GM23338 (cell line): ENCODE data around the gene ARHGAP10. TPM values are rescaled to one million over a fixed set of nuclear protein-coding genes. Genes with fewer than 3 reads are reported as not detected.

ENCODE experiments used
- ATAC-seq: fragments of 200-7000 bp; cut with Tn5 transposase; 3 replicates; pipeline ENCODE4 v1.9.1; 2020
- DNase-seq: peaks from one replicate; pipeline ENCODE4 v3.0.0-alpha.2; 2015; ENCODE audit warnings: low spot score
- H2AFZ ChIP-seq: fragments of 200-600 bp; sonication (generic); 2 replicates; pipeline ENCODE4 v1.8.0; 2016; ENCODE audit warnings: antibody characterized with exemption, mild to moderate bottlenecking, moderate library complexity
- H3F3A ChIP-seq: fragments of 200-600 bp; sonication (generic); replicated peaks from 2 replicates; pipeline ENCODE4 v1.8.0; 2017; ENCODE audit warnings: antibody characterized with exemption, mixed run types, low read depth
- H3K27ac ChIP-seq: fragments of 200-600 bp; sonication (generic); 2 replicates; pipeline ENCODE4 v1.6.1; 2016; ENCODE audit warnings: low read depth
- H3K27me3 ChIP-seq: fragments of 200-600 bp; sonication (generic); 2 replicates; pipeline ENCODE4 v1.8.0; 2016; ENCODE audit warnings: mild to moderate bottlenecking, mixed run types, moderate library complexity; ENCODE audit not compliant: insufficient read depth
- H3K36me3 ChIP-seq: fragments of 200-600 bp; sonication (generic); 2 replicates; pipeline ENCODE4 v1.8.0; 2016; ENCODE audit warnings: mild to moderate bottlenecking; ENCODE audit not compliant: insufficient read depth
- H3K4me1 ChIP-seq: fragments of 200-600 bp; sonication (generic); 2 replicates; pipeline ENCODE4 v1.8.0; 2016; ENCODE audit warnings: mild to moderate bottlenecking, moderate library complexity; ENCODE audit not compliant: insufficient read depth
- H3K4me2 ChIP-seq: fragments of 200-600 bp; sonication (generic); 2 replicates; pipeline ENCODE4 v1.7.1; 2017; ENCODE audit warnings: mixed run types
- H3K4me3 ChIP-seq: fragments of 200-600 bp; sonication (generic); 2 replicates; pipeline ENCODE4 v1.6.1; 2016; ENCODE audit warnings: mixed run types
- H3K79me2 ChIP-seq: fragments of 200-600 bp; sonication (generic); replicated peaks from 2 replicates; pipeline ENCODE4 v1.8.0; 2017; ENCODE audit warnings: mild to moderate bottlenecking; ENCODE audit not compliant: insufficient read depth
- H3K9me2 ChIP-seq: fragments of 200-600 bp; sonication (generic); 2 replicates; pipeline ENCODE4 v1.8.0; 2017; ENCODE audit not compliant: insufficient read depth
- H4K20me1 ChIP-seq: fragments of 200-600 bp; sonication (generic); replicated peaks from 2 replicates; pipeline ENCODE4 v1.8.0; 2017; ENCODE audit warnings: mild to moderate bottlenecking; ENCODE audit not compliant: insufficient read depth
- H3K27ac Mint-ChIP-seq: 2 replicates; pipeline ENCODE4 v1.8.0; 2020; ENCODE audit warnings: inconsistent platforms, mild to moderate bottlenecking, moderate library complexity, mixed read lengths
- H3K27me3 Mint-ChIP-seq: 3 replicates; pipeline ENCODE4 v1.8.0; 2022; ENCODE audit warnings: low read depth, mild to moderate bottlenecking, moderate library complexity, mixed read lengths, inconsistent platforms; ENCODE audit not compliant: insufficient read depth, poor library complexity
- H3K36me3 Mint-ChIP-seq: 3 replicates; pipeline ENCODE4 v1.8.0; 2021; ENCODE audit warnings: low read depth, mild to moderate bottlenecking, inconsistent platforms, moderate library complexity, mixed read lengths
- H3K4me1 Mint-ChIP-seq: 3 replicates; pipeline ENCODE4 v1.8.0; 2020; ENCODE audit warnings: mild to moderate bottlenecking, inconsistent platforms, mixed read lengths
- H3K4me3 Mint-ChIP-seq: 3 replicates; pipeline ENCODE4 v1.8.0; 2021; ENCODE audit warnings: moderate library complexity, mild to moderate bottlenecking, inconsistent platforms, mixed read lengths
- H3K9me3 Mint-ChIP-seq: 3 replicates; pipeline ENCODE4 v1.8.0; 2020; ENCODE audit warnings: moderate library complexity, mild to moderate bottlenecking, inconsistent platforms, mixed read lengths
- EZH2phosphoT487 ChIP-seq: fragments of 200-600 bp; sonication (generic); IDR thresholded peaks from one replicate; pipeline ENCODE4 v1.8.1; 2018; ENCODE audit warnings: antibody characterized with exemption; ENCODE audit not compliant: unreplicated experiment
- JUNB ChIP-seq: IDR thresholded peaks from one replicate; pipeline ENCODE4 v1.6.1; 2016; ENCODE audit warnings: antibody characterized with exemption; ENCODE audit not compliant: unreplicated experiment
- NANOG ChIP-seq: IDR thresholded peaks from 2 replicates; pipeline ENCODE4 v1.6.1; 2016; ENCODE audit warnings: antibody characterized with exemption, borderline replicate concordance
- STAT1 ChIP-seq: IDR thresholded peaks from one replicate; pipeline ENCODE4 v1.6.1; 2016; ENCODE audit warnings: antibody characterized with exemption; ENCODE audit not compliant: unreplicated experiment
- ZNF331 ChIP-seq: fragments of 250-450 bp; sonication (Bioruptor Pico); IDR thresholded peaks from 2 replicates; pipeline ENCODE4 v1.5.0; 2020; ENCODE audit warnings: low read depth, mild to moderate bottlenecking, moderate library complexity
- microRNA-seq: library from miRNA; unstranded; fragments of <30 nt; microRNA quantifications from one replicate; pipeline ENCODE4, GENCODE V29; 2017
- polyA plus RNA-seq: library from polyadenylated mRNA; unstranded; fragments of >200 nt; fragmentation: Nextera tagmentation; extraction: Ambion mirVana; gene quantifications from 2 replicates; pipeline ENCODE4 v1.2.1, GENCODE V29; 2016
- small RNA-seq: library from RNA; depleted of rRNA; stranded (forward); fragments of <200 nt; gene quantifications from one replicate; pipeline ENCODE3, GENCODE V24; 2014; ENCODE audit warnings: low replicate concordance
- total RNA-seq: library from RNA; depleted of rRNA; stranded (reverse); fragments of >200 nt; shearing (Covaris generic); gene quantifications from 2 replicates; pipeline ENCODE4 v1.2.3, GENCODE V29; 2014; rRNA removed
- TF ChIP-seq, protein P1 (sequence below): fragments of 250-450 bp; sonication (Bioruptor Pico); IDR thresholded peaks from 2 replicates; pipeline ENCODE4 v1.5.0; 2020; ENCODE audit warnings: mild to moderate bottlenecking, moderate library complexity

Gene ARHGAP10
- total and polyA plus RNA-seq, 2 experiments from 2014 or later, result 5.1 to 6.3 TPM

DNA sequence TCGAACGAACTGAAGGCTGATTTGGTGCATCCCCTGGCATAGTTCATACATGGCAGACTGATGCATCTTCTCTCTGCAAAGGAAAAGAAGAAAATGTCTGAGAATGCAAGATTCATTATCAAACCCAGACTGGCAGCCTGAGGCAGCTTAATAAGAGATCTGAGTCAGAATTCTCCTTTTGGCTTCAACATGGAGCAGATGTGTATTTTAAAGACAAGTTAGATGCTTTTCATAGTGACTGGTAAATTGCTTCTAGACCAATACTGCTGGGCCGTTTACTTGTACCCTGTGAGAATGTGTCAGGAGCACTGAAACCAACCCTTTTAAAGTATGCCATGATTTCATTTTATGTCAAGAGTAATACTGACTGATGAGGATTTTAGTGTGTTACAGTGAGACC lies 388.3 kb downstream of the ARHGAP10 start:
- TF ChIP-seq JUNB (no peak), EZH2phosphoT487 (no peak), STAT1 (no peak), ZNF331 (CRISPR knock-in tag) (no peak), NANOG (no peak)
- TF ChIP-seq, protein P1, sequence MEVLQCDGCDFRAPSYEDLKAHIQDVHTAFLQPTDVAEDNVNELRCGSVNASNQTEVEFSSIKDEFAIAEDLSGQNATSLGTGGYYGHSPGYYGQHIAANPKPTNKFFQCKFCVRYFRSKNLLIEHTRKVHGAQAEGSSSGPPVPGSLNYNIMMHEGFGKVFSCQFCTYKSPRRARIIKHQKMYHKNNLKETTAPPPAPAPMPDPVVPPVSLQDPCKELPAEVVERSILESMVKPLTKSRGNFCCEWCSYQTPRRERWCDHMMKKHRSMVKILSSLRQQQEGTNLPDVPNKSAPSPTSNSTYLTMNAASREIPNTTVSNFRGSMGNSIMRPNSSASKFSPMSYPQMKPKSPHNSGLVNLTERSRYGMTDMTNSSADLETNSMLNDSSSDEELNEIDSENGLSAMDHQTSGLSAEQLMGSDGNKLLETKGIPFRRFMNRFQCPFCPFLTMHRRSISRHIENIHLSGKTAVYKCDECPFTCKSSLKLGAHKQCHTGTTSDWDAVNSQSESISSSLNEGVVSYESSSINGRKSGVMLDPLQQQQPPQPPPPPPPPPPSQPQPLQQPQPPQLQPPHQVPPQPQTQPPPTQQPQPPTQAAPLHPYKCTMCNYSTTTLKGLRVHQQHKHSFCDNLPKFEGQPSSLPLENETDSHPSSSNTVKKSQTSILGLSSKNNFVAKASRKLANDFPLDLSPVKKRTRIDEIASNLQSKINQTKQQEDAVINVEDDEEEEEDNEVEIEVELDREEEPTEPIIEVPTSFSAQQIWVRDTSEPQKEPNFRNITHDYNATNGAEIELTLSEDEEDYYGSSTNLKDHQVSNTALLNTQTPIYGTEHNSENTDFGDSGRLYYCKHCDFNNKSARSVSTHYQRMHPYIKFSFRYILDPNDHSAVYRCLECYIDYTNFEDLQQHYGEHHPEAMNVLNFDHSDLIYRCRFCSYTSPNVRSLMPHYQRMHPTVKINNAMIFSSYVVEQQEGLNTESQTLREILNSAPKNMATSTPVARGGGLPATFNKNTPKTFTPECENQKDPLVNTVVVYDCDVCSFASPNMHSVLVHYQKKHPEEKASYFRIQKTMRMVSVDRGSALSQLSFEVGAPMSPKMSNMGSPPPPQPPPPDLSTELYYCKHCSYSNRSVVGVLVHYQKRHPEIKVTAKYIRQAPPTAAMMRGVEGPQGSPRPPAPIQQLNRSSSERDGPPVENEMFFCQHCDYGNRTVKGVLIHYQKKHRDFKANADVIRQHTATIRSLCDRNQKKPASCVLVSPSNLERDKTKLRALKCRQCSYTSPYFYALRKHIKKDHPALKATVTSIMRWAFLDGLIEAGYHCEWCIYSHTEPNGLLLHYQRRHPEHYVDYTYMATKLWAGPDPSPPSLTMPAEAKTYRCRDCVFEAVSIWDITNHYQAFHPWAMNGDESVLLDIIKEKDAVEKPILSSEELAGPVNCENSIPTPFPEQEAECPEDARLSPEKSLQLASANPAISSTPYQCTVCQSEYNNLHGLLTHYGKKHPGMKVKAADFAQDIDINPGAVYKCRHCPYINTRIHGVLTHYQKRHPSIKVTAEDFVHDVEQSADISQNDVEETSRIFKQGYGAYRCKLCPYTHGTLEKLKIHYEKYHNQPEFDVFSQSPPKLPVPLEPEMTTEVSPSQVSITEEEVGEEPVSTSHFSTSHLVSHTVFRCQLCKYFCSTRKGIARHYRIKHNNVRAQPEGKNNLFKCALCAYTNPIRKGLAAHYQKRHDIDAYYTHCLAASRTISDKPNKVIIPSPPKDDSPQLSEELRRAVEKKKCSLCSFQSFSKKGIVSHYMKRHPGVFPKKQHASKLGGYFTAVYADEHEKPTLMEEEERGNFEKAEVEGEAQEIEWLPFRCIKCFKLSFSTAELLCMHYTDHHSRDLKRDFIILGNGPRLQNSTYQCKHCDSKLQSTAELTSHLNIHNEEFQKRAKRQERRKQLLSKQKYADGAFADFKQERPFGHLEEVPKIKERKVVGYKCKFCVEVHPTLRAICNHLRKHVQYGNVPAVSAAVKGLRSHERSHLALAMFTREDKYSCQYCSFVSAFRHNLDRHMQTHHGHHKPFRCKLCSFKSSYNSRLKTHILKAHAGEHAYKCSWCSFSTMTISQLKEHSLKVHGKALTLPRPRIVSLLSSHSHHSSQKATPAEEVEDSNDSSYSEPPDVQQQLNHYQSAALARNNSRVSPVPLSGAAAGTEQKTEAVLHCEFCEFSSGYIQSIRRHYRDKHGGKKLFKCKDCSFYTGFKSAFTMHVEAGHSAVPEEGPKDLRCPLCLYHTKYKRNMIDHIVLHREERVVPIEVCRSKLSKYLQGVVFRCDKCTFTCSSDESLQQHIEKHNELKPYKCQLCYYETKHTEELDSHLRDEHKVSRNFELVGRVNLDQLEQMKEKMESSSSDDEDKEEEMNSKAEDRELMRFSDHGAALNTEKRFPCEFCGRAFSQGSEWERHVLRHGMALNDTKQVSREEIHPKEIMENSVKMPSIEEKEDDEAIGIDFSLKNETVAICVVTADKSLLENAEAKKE (CRISPR knock-in tag), result no peak
- no peaks in the 10 kb centered on the region for H3K27me3 ChIP-seq
- Mint-ChIP-seq H3K27me3 (no peaks in the 10 kb centered on the region), H3K36me3 (peaks cover 17% of the 10 kb centered on the region), H3K4me3 (no peak overlapping the region), H3K9me3 (peaks cover 35% of the 10 kb centered on the region), H3K4me1 (peaks cover 11% of the 10 kb centered on the region), H3K27ac (no peak overlapping the region)
- ATAC-seq (no peak), DNase-seq (no peak)
- 0 out of 2 replicates have a peak, but pooled peaks cover 4% of the 10 kb centered on the region for H3K9me2 ChIP-seq
- no peak overlapping the region for H3K4me2 ChIP-seq
- no peaks in the 10 kb centered on the region for H4K20me1 ChIP-seq
- no peak overlapping the region for H3K27ac ChIP-seq
- H3K4me3 ChIP-seq, result no peak overlapping the region
- H3K79me2 ChIP-seq, result no peaks in the 10 kb centered on the region
- H3K4me1 ChIP-seq, result peaks cover 8% of the 10 kb centered on the region
- H3F3A ChIP-seq, result no peaks in the 10 kb centered on the region
- peaks cover 14% of the 10 kb centered on the region for H3K36me3 ChIP-seq
- no peak overlapping the region for H2AFZ ChIP-seq

Small RNA genes within 50 kb of the gene (microRNA-seq; reads per million reads assigned to microRNA genes)
- not detected for gene MIR4799

Small RNA genes within 50 kb of the gene (small RNA-seq; reads per million reads assigned to genes)
- gene MIR4799, result not detected
- gene RN7SL254P, result not detected
- not detected for gene RNA5SP165

Other genes with a start within 250 kb of the ARHGAP10 start
- 42.2 TPM in 2 replicates for gene TMEM184C, start 114.7 kb upstream of the ARHGAP10 start, total RNA-seq
- 12.6 and 15.1 TPM in 2 replicates for gene TMEM184C, start 114.7 kb upstream of the ARHGAP10 start, polyA plus RNA-seq
- 11.2 and 13.1 TPM in 2 replicates for gene PRMT9, start 47.9 kb upstream of the ARHGAP10 start, total RNA-seq
- 6.4 and 7.6 TPM in 2 replicates for gene PRMT9, start 47.9 kb upstream of the ARHGAP10 start, polyA plus RNA-seq